Stimulated activated CD8-positive, alpha-beta memory T cell treated with anti-CD3 and anti-CD28 coated beads, Interleukin-12 subunit alpha, Interleukin-12 subunit beta, amount 100 ng/mL, for 1 hour (primary cell): Measurements from ENCODE around the gene KCNB1.
A peak's percentile ranks its signal among the peaks of the same experiment; 100 is the strongest.

Experiments used
- DNase-seq: peaks from one replicate; pipeline ENCODE4 v3.0.0-alpha.2; 2020; ENCODE audit warnings: low read depth

The KCNB1 gene

GRCh38 chr20:49497398-49497669 is 14.9 kb upstream of the KCNB1 start:
- no peak for DNase-seq

GRCh38 chr20:49496553-49497397 is 14.3 kb upstream of the KCNB1 start:
- no peak for DNase-seq

- DNase-seq, result no peak
Observed at GRCh38 chr20:49496043-49496442, 13.6 kb upstream of the KCNB1 start.

- no peak for DNase-seq
Observed at GRCh38 chr20:49490689-49491088, 8.2 kb upstream of the KCNB1 start.

DNA sequence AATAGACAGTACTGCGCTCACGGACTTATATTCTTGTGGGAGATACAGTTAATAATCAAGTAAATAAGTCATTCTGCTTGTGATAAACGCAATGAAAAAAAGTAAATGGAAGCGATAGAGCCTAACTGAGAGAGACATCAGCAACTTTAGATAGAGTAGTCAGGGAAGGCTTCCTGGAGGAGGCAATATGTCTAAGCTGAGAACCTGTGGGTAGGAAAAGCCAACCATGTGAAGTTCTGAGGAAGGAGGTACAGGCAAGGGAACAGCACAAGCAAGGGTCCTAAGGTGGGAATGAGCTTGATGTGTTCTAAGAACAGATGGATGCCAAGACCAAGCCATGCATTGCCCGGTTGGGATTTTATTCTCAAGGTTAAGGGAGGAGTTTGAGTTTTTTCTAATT is 7.2 kb upstream of the KCNB1 start:
- DNase-seq, result no peak

DNA sequence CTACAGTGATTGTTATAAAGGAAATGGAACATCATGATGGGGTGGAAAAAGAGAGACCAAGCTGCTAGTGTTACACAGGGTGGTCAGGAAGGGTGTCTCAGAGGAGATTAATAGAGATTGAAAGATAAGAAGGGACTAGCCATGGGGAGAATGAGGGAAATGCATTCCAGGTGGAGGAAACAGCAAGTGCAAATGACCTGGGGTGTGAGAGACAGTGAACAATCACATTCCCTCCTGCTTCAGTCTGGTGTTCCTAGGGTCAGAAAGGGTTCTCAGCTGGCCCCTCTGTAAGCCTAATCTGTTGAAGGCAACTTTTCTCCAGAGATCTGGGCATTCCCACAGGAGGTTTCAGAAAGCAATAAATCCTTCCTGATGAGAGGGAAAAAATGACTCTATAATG is 3.6 kb upstream of the KCNB1 start:
- DNase-seq, result no peak

- DNase-seq, result no peak
Observed at GRCh38 chr20:49485563-49485962, 3.1 kb upstream of the KCNB1 start.

- DNase-seq, result peak; percentile 8
Observed at GRCh38 chr20:49484180-49485140, 2.0 kb upstream of the KCNB1 start.

GRCh38 chr20:49483696-49484123 is 1.2 kb upstream of the KCNB1 start:
- no peak for DNase-seq

- no peak for DNase-seq
Observed at GRCh38 chr20:49483018-49483695, 689 bp upstream of the KCNB1 start.

DNA sequence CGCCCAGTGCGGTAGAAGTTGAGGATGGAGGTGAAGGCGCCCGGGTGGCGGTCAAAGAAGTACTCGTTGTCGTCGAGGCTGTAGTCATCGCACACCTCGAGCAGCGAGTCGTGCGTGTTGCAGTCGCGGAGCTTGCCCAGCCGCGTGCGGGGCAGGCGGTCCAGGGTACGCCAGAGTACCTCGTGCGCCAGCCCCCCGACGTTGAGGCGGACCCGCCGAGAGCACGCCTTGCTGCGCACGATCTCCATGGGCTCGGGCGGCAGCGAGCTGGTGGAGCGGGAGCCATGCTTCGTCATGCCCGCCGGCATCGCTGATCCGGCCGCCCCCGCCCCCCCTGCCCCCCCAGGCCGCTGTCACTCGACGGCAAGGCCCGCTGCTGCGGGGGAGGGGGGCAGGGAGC is 295 bp downstream of the KCNB1 start:
- no peak for DNase-seq

DNA sequence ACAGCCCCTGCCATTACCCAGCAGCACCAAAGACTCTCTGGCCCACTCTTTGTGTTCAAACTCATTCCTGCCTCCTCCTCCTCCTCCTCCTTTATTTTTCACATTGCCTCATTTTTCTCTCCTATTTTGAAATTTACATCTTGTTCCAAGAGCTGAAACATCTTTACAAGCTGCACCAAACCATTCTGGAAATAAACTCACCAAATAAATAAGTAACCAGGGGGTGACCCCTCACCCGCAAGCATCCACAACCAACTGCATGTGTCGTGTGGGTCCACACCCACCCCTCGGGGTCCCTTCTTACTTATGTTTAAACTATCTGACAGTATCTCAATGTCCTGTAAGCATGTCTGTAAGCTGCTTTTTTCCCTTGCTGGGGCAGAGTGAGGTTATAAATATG is 1.4 kb downstream of the KCNB1 start:
- DNase-seq, result no peak

DNA sequence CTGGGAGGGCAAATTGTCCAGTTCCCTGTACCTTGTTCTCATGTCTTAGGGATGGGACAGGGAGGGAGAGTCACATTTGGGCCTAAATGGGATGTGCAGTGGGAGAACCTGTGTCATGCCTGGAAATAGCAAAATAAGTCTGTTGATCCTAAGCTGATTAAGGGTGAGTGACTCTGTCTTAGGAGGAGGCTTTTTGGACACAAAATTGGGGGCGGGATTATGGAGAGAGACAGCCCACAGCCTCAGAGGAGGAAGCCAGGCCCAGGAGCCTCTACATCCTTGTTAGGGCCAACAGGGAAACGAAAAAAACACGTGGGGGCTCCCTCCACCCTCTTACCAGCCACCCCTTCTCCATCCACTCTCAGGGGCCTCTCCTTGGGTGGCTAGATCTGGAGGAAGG is 2.2 kb downstream of the KCNB1 start:
- DNase-seq, result no peak

GRCh38 chr20:49479785-49480184 is 2.7 kb downstream of the KCNB1 start:
- no peak for DNase-seq

- DNase-seq, result no peak
Observed at GRCh38 chr20:49478754-49479689, 3.4 kb downstream of the KCNB1 start.

GRCh38 chr20:49478266-49478665 is 4.2 kb downstream of the KCNB1 start:
- no peak for DNase-seq

- DNase-seq, result no peak
Observed at GRCh38 chr20:49477200-49477599, 5.3 kb downstream of the KCNB1 start.

DNA sequence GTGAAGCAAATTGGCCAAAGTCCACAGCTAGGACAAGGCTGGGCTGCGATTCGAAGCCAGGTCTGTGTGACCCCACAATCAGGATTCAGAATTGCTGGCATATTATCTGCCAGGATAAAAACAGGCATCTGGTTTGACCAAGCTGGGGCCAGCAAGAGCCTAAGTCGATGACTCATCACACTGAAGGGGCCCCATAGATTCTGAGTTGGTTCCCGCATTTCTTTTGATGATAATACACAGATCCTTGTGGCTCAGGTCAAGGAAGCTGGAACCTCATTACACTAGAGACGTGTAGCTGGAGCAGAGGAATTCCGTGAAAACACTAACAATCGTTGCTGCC is 6.5 kb downstream of the KCNB1 start:
- no peak for DNase-seq

GRCh38 chr20:49475292-49476015 is 7.0 kb downstream of the KCNB1 start:
- no peak for DNase-seq

- no peak for DNase-seq
Observed at GRCh38 chr20:49471397-49471796, 11.1 kb downstream of the KCNB1 start.

DNA sequence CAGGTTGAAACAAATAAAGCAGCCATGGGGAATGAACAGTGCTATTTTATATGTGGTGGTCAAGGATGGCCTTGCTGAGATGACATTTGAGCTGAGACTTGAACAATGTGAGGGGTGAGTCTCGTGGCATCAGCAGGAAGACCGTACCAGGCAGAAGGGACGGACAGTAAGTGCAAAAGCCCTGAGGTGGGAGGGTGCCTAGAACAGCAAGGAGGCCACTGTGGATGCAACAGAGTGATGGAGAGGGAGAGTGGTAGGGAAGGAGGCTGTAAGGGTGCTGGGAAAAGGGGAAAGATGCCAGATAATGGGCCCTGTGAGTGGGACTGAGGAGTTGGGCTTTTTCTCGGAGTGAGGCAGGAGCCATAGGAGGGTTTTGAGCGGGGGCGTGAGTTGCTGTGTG is 11.5 kb downstream of the KCNB1 start:
- DNase-seq, result no peak
